ENCODE measurements around the gene C11orf42. TPM values are rescaled to one million over a fixed set of nuclear protein-coding genes. Genes with fewer than 3 reads are reported as not detected.
"Not testable (repeated sequence)": the region's sequence is repeated elsewhere in the genome, so short reads cannot be mapped to it uniquely, and the experiment has no call there.

Gene C11orf42
- total and polyA plus RNA-seq, 9 donors, result not detected

DNA sequence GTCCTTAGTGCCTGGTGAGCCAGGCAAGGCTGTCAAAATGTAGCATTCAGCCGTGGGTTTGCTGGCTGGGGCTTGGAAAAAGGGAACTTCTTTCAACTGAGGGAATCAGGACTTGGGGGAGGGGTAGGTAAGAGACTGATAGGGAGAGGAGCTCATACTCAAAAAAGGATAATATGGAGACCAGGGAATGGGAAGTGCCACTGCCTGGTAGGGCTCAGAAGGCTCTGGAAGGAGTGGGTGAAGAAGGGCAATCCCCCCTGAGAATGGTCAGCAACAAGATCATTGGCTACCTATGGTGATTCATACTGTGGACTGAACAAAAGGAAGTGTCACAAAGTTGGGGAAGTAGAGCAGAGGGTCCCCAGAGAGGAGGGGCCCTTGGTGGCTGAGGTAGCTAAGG lies 35.4 kb downstream of the C11orf42 start:
- Histone ChIP-seq H3K27me3 (no peaks in the 10 kb centered on the region), H3K4me3 (no peak overlapping the region), H3K9me3 (no peaks in the 10 kb centered on the region), H3K4me1 (ENCODE audit: insufficient read depth) (no peaks in the 10 kb centered on the region), H3K27ac (no peak overlapping the region), H3K36me3 (no peaks in the 10 kb centered on the region)
- DNase-seq, result no peak
- TF ChIP-seq EP300 (IDR thresholded peaks at IDR 0.05) (no peak), POLR2A (IDR thresholded peaks at IDR 0.05) (no peak)
- TF ChIP-seq, protein P1, sequence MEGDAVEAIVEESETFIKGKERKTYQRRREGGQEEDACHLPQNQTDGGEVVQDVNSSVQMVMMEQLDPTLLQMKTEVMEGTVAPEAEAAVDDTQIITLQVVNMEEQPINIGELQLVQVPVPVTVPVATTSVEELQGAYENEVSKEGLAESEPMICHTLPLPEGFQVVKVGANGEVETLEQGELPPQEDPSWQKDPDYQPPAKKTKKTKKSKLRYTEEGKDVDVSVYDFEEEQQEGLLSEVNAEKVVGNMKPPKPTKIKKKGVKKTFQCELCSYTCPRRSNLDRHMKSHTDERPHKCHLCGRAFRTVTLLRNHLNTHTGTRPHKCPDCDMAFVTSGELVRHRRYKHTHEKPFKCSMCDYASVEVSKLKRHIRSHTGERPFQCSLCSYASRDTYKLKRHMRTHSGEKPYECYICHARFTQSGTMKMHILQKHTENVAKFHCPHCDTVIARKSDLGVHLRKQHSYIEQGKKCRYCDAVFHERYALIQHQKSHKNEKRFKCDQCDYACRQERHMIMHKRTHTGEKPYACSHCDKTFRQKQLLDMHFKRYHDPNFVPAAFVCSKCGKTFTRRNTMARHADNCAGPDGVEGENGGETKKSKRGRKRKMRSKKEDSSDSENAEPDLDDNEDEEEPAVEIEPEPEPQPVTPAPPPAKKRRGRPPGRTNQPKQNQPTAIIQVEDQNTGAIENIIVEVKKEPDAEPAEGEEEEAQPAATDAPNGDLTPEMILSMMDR (IDR thresholded peaks at IDR 0.05), result no peak
- intact Hi-C loops (cut with DNase I), result loop anchor here in 1 of 4 donors (5.0 kb wide), 1 partner anchor 48 kb away; no protein-coding TSS in a partner anchor
- 59 to 88% (median 66%) methylated on average over 1 of the region's 1 CpG for WGBS, 3 donors

DNA sequence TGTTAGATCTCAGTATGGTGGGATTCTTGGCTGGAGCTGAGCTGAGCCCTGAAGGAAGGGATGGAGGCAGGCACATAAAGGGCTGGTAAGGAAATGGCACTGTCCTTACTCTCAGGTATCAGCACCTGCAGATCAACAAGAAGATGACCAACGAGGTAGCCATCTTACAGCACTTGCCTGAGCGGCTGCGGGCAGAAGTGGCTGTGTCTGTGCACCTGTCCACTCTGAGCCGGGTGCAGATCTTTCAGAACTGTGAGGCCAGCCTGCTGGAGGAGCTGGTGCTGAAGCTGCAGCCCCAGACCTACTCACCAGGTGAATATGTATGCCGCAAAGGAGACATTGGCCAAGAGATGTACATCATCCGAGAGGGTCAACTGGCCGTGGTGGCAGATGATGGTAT lies 36.0 kb downstream of the C11orf42 start:
- Histone ChIP-seq H3K4me3 (no peak overlapping the region), H3K27me3 (no peaks in the 10 kb centered on the region), H3K9me3 (no peaks in the 10 kb centered on the region), H3K4me1 (ENCODE audit: insufficient read depth) (no peaks in the 10 kb centered on the region), H3K27ac (no peak overlapping the region), H3K36me3 (no peaks in the 10 kb centered on the region)
- 87 to 92% (median 91%) methylated on average over 7 of the region's 7 CpGs for WGBS, 3 donors
- TF ChIP-seq EP300 (IDR thresholded peaks at IDR 0.05) (no peak), POLR2A (IDR thresholded peaks at IDR 0.05) (no peak)
- TF ChIP-seq, protein P1 (IDR thresholded peaks at IDR 0.05), result no peak
- no peak for DNase-seq
- intact Hi-C loops (cut with DNase I), result loop anchor here in 1 of 4 donors (5.0 kb wide), 1 partner anchor 49 kb away; no protein-coding TSS in a partner anchor

DNA sequence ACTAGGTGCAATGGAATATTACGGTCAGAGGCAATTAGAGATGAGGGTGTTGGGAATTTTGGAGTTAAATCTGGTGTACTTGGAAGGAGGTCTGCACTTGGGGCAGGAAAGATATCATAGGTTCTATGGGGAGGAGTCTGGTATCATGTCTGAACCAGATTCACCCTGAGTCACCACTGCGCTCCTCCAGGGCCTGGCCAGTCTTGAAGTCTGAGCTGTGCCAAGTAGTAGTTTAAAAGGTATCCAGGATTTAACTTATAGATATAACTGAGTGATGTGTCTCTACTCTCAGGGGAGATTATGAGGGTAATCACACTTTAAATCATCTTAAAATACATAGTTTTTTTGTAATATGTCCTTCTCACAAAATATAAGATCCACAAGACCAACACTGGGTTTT lies 40.2 kb downstream of the C11orf42 start:
- Histone ChIP-seq H3K4me3 (no peak overlapping the region), H3K4me1 (ENCODE audit: insufficient read depth) (peaks cover 6% of the 10 kb centered on the region), H3K9me3 (no peaks in the 10 kb centered on the region), H3K27me3 (no peaks in the 10 kb centered on the region), H3K27ac (no peak overlapping the region), H3K36me3 (no peaks in the 10 kb centered on the region)
- DNase-seq, result no peak
- intact Hi-C loops (cut with DNase I), result no loop called here
- TF ChIP-seq EP300 (IDR thresholded peaks at IDR 0.05) (no peak), POLR2A (IDR thresholded peaks at IDR 0.05) (no peak)
- TF ChIP-seq, protein P1 (IDR thresholded peaks at IDR 0.05), result no peak
- WGBS, 3 donors, result 88 to 92% (median 89%) methylated on average over 2 of the region's 2 CpGs

DNA sequence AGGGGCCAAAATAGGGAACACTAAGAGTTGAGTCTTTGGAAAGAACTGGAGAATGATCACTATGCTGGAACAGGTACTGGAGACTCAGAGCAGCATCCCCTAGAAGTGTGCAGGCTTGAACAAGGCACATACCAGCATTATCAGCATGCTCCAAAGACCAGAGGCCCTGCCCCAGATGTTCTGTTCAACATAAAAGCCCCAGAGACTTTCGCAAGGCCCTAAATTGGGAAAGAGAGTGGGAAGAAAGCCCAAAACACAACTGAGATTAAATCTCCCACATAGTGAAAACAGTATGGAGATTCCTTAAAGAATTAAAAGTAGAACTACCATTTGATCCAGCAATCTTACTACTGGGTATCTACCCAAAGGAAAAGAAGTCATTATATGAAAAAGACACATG lies 42.9 kb downstream of the C11orf42 start:
- TF ChIP-seq, protein P1 (IDR thresholded peaks at IDR 0.05), result no peak
- TF ChIP-seq EP300 (IDR thresholded peaks at IDR 0.05) (no peak), POLR2A (IDR thresholded peaks at IDR 0.05) (no peak)
- no peaks in the 10 kb centered on the region for H3K27me3 ChIP-seq
- no peak overlapping the region for H3K27ac ChIP-seq
- H3K4me3 ChIP-seq, result no peak overlapping the region
- no peaks in the 10 kb centered on the region for H3K9me3 ChIP-seq
- DNase-seq, result no peak
- H3K36me3 ChIP-seq, result no peaks in the 10 kb centered on the region
- 70 to 83% (median 81%) methylated on average over 1 of the region's 1 CpG for WGBS, 3 donors
- peaks cover 11% of the 10 kb centered on the region for H3K4me1 ChIP-seq (ENCODE audit: insufficient read depth)
- intact Hi-C loops (cut with DNase I), result no loop called here

DNA sequence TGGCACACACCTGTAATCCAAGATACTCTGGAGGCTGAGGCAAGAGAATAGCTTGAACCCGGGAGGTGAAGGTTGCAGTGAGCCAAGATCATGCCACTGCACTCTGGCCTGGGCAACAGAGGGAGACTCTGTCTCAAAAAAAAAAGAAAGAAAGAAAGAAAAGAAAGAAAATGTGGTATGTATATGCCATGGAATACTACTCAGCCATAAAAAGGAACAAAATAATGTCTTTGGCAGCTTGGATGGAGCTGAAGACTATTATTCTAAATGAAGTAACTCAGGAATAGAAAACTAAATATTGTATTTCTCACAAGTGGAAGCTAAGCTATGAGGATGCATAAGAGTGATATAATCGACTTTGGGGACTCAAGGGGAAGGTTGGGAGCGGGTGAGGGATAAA lies 43.5 kb downstream of the C11orf42 start:
- peaks cover 11% of the 10 kb centered on the region for H3K4me1 ChIP-seq (ENCODE audit: insufficient read depth)
- H3K4me3 ChIP-seq; H3K9me3 ChIP-seq; H3K27me3 ChIP-seq; intact Hi-C loops (cut with DNase I); DNase-seq; H3K36me3 ChIP-seq; H3K27ac ChIP-seq: not testable (repeated sequence)
- WGBS, 3 donors, result 80 to 96% (median 92%) methylated on average over 3 of the region's 3 CpGs

All from ovary (tissue), 9 donors.